Stimulated activated CD8-positive, alpha-beta memory T cell treated with anti-CD3 and anti-CD28 coated beads, Interleukin-4, amount 100 ng/mL, for 24 hours (primary cell): ENCODE results near the gene POU6F1.

Experiments used
- DNase-seq: peaks from one replicate; pipeline ENCODE4 v3.0.0-alpha.2; 2020; ENCODE audit warnings: low read depth

POU6F1 gene

DNA sequence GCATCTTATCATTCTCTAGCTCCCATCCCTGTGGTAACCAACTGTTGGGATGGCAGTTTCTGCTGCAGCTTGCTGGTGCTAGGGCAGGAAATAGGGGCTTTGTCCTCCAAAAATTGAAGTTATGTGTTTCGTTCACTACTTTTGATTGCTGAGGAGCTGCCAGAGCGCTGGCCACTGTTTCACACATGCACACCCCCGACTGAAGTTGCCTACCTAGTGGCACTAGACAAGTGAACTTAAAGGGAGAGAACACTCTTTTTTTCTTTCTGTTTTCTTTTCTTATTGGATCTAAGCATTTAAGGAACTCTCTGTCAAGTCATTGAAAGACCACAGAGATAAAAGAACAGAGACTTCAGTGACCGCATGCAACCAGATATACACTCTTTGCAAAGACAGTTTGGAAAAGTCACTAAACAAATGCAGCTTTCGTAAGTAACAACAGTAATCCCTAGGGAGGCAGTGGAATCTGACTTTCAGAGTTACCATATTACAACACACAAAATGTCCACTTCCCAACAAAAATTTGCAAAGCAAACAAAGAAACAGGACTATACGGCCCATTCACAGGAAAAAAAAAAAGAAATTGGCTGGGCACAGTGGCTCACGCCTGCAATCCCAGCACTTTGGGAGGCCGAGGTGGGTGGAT, 56.9 kb downstream of the POU6F1 start:
- DNase-seq, result no peak

GRCh38 chr12:51156245-51156765, 61.6 kb downstream of the POU6F1 start:
- DNase-seq, result no peak

GRCh38 chr12:51152953-51153352, 64.9 kb downstream of the POU6F1 start:
- DNase-seq, result no peak

- no peak for DNase-seq
Observed at GRCh38 chr12:51150777-51151176, 67.1 kb downstream of the POU6F1 start.

DNA sequence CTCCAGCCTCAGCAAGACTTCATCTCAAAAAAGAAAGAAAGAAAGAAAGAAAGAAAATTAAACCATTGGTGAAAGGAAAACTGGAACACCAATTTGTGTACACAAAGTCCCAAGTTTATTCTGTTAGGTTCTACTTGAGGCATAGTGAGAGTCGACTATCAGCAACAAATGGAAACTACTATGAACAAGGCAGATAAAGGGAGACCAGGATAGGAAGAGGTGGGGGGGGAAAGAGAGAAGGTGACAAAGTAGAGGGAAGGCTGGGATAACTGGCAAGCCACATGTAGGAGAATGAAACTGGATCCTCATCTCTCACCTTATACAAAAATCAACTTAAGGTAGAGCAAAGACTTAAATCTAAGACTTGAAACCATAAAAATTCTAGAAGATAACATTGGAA, 70.6 kb downstream of the POU6F1 start:
- no peak for DNase-seq

GRCh38 chr12:51139292-51139844, 78.5 kb downstream of the POU6F1 start:
- DNase-seq, result no peak
